ENCODE results near the gene BATF.

GRCh38 chr14:75572104-75572503 lies 49.8 kb downstream of the BATF start:
- TF ChIP-seq CTCF (IDR thresholded peaks at IDR 0.05) (no peak), POLR2A (IDR thresholded peaks at IDR 0.05) (no peak)

Measured in Peyer's patch (tissue), 4 donors.